Measurements from ENCODE around the gene GEMIN8. TPM values are rescaled to one million over a fixed set of nuclear protein-coding genes. Genes with fewer than 3 reads are reported as not detected.

The GEMIN8 gene
- polyA plus RNA-seq, 1 donor from 2014 or later = 26.1 TPM

GRCh38 chrX:14062524-14062923 is 32.8 kb upstream of the GEMIN8 start:
- Histone ChIP-seq H3K27me3 (ENCODE audit: insufficient read depth, low read depth, low read length) (no peaks in the 10 kb centered on the region), H3K27ac (ENCODE audit: low read length) (no peak overlapping the region), H3K79me2 (replicated peaks; ENCODE audit: insufficient read depth, low read length) (no peaks in the 10 kb centered on the region), H3K9ac (ENCODE audit: low read length) (no peak overlapping the region), H3K36me3 (ENCODE audit: insufficient read depth, low read length) (no peaks in the 10 kb centered on the region), H3K4me3 (ENCODE audit: low read length) (no peak overlapping the region), H3K9me2 (ENCODE audit: insufficient read depth, low read length) (no peaks in the 10 kb centered on the region), H3K9me3 (ENCODE audit: low read length) (no peaks in the 10 kb centered on the region), H3F3A (ENCODE audit: insufficient read depth, low read length, poor library complexity, severe bottlenecking) (no peaks in the 10 kb centered on the region), H3K4me2 (ENCODE audit: low read length) (no peak overlapping the region), H2AFZ (ENCODE audit: low read depth, low read length) (no peak overlapping the region), H4K20me1 (ENCODE audit: insufficient read depth) (no peaks in the 10 kb centered on the region)
- TF ChIP-seq MXI1 (conservative IDR thresholded peaks at IDR 0.05; ENCODE audit: poor library complexity, severe bottlenecking) (no peak), EZH2 (IDR thresholded peaks at IDR 0.05; ENCODE audit: borderline replicate concordance, insufficient read depth, low read length, poor library complexity, severe bottlenecking) (no peak), REST (IDR thresholded peaks at IDR 0.05; ENCODE audit: borderline replicate concordance) (no peak), RAD21 (conservative IDR thresholded peaks at IDR 0.05) (no peak), TAF1 (IDR thresholded peaks at IDR 0.05; ENCODE audit: low read depth) (no peak), EP300 (conservative IDR thresholded peaks at IDR 0.05; ENCODE audit: poor library complexity, severe bottlenecking) (no peak), SMC3 (conservative IDR thresholded peaks at IDR 0.05; ENCODE audit: poor library complexity) (no peak), CTCF (IDR thresholded peaks at IDR 0.05; ENCODE audit: poor library complexity, severe bottlenecking) (no peak), POLR2AphosphoS5 (IDR thresholded peaks at IDR 0.05) (no peak)

- H3K9me2 ChIP-seq (ENCODE audit: insufficient read depth, low read length) = no peaks in the 10 kb centered on the region
- no peaks in the 10 kb centered on the region for H3K79me2 ChIP-seq (replicated peaks; ENCODE audit: insufficient read depth, low read length)
- no peak overlapping the region for H3K27ac ChIP-seq (ENCODE audit: low read length)
- no peak overlapping the region for H3K9ac ChIP-seq (ENCODE audit: low read length)
- TF ChIP-seq MXI1 (conservative IDR thresholded peaks at IDR 0.05; ENCODE audit: poor library complexity, severe bottlenecking) = no peak
- TF ChIP-seq SMC3 (conservative IDR thresholded peaks at IDR 0.05; ENCODE audit: poor library complexity) = no peak
- no peak for TF ChIP-seq TAF1 (IDR thresholded peaks at IDR 0.05; ENCODE audit: low read depth)
- no peak for TF ChIP-seq POLR2AphosphoS5 (IDR thresholded peaks at IDR 0.05)
- no peak for TF ChIP-seq EZH2 (IDR thresholded peaks at IDR 0.05; ENCODE audit: borderline replicate concordance, insufficient read depth, low read length, poor library complexity, severe bottlenecking)
- TF ChIP-seq RAD21 (conservative IDR thresholded peaks at IDR 0.05) = no peak
- no peak for TF ChIP-seq CTCF (IDR thresholded peaks at IDR 0.05; ENCODE audit: poor library complexity, severe bottlenecking)
- no peak for TF ChIP-seq EP300 (conservative IDR thresholded peaks at IDR 0.05; ENCODE audit: poor library complexity, severe bottlenecking)
- TF ChIP-seq REST (IDR thresholded peaks at IDR 0.05; ENCODE audit: borderline replicate concordance) = no peak
- H3K36me3 ChIP-seq (ENCODE audit: insufficient read depth, low read length) = no peaks in the 10 kb centered on the region
- H3K27me3 ChIP-seq (ENCODE audit: insufficient read depth, low read depth, low read length) = no peaks in the 10 kb centered on the region
- H3F3A ChIP-seq (ENCODE audit: insufficient read depth, low read length, poor library complexity, severe bottlenecking) = no peaks in the 10 kb centered on the region
- no peaks in the 10 kb centered on the region for H3K9me3 ChIP-seq (ENCODE audit: low read length)
- no peak overlapping the region for H3K4me2 ChIP-seq (ENCODE audit: low read length)
- no peaks in the 10 kb centered on the region for H4K20me1 ChIP-seq (ENCODE audit: insufficient read depth)
- H2AFZ ChIP-seq (ENCODE audit: low read depth, low read length) = no peak overlapping the region
- no peak overlapping the region for H3K4me3 ChIP-seq (ENCODE audit: low read length)
These were observed 26.5 kb upstream of the GEMIN8 start for GRCh38 chrX:14056206-14056605.
